GM20000 (cell line): ENCODE measurements around the gene TRAF2.
A peak's percentile ranks its signal among the peaks of the same experiment; 100 is the strongest.

ENCODE experiments used
- DNase-seq: peaks from one replicate; pipeline ENCODE4 v3.0.0; 2012; ENCODE audit warnings: low spot score
- TF ChIP-seq, protein P1 (sequence below): IDR thresholded peaks from 2 replicates; pipeline ENCODE4 v1.5.1; 2012; ENCODE audit warnings: mild to moderate bottlenecking, control low read depth; ENCODE audit errors: extremely low read depth, missing control alignments

Gene TRAF2

GRCh38 chr9:136942112-136942880, 56.0 kb downstream of the TRAF2 start:
- TF ChIP-seq, protein P1, sequence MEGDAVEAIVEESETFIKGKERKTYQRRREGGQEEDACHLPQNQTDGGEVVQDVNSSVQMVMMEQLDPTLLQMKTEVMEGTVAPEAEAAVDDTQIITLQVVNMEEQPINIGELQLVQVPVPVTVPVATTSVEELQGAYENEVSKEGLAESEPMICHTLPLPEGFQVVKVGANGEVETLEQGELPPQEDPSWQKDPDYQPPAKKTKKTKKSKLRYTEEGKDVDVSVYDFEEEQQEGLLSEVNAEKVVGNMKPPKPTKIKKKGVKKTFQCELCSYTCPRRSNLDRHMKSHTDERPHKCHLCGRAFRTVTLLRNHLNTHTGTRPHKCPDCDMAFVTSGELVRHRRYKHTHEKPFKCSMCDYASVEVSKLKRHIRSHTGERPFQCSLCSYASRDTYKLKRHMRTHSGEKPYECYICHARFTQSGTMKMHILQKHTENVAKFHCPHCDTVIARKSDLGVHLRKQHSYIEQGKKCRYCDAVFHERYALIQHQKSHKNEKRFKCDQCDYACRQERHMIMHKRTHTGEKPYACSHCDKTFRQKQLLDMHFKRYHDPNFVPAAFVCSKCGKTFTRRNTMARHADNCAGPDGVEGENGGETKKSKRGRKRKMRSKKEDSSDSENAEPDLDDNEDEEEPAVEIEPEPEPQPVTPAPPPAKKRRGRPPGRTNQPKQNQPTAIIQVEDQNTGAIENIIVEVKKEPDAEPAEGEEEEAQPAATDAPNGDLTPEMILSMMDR, result no peak

DNA sequence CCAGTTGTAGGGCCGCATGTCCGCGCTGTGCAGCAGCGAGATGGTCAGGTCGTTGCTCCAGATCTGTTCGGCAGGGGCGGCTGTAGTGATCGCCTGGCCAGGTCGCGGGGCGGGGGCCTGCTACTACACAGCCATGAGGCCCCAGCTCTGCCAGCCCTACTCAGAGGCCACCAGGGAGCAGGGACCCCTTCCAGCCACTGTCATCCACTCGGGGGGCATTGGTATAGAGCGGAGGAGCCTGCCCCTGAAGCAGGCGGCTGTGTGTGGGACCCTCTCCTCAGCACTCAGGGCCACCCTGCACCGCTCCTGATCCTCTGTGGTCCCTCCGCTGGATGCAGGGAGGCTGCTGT, 56.5 kb downstream of the TRAF2 start:
- no peak for DNase-seq
- TF ChIP-seq, protein P1, result no peak

More at GRCh38 chr9:136942112-136942880, 56.0 kb downstream of the TRAF2 start:
- DNase-seq, result no peak

- peak; percentile 84 for DNase-seq
- TF ChIP-seq, protein P1, result no peak
These were observed 57.2 kb downstream of the TRAF2 start for GRCh38 chr9:136943291-136944211.

GRCh38 chr9:136944212-136944518, 57.8 kb downstream of the TRAF2 start:
- TF ChIP-seq, protein P1, result peak; percentile 24
- DNase-seq, result peak; percentile 93

- TF ChIP-seq, protein P1, result peak; percentile 89
- DNase-seq, result peak; percentile 100
These were observed 58.4 kb downstream of the TRAF2 start, which contains the start of the genes C8G and FBXW5 for GRCh38 chr9:136944519-136945332. Gene C8G, plus strand, starts transcription at chr9:136945243. Its CDS starts 78 bp downstream, at chr9:136945321. Gene FBXW5, minus strand, starts transcription at chr9:136944738. Its CDS starts 655 bp downstream, at chr9:136944083.

GRCh38 chr9:136945333-136946227, 59.3 kb downstream of the TRAF2 start:
- no peak for DNase-seq
- TF ChIP-seq, protein P1, result no peak
